GM19372 (cell line): ENCODE results near the gene CHRNA5.

Experiments used
- ATAC-seq: cut with Tn5 transposase; IDR thresholded peaks from one replicate; pipeline ENCODE4 v1.9.1; 2021; ENCODE audit warnings: mild to moderate bottlenecking, low read depth, moderate library complexity; ENCODE audit not compliant: unreplicated experiment

Gene CHRNA5

GRCh38 chr15:78636378-78636859 is 71.1 kb downstream of the CHRNA5 start:
- ATAC-seq: no peak

GRCh38 chr15:78637776-78638435 is 72.6 kb downstream of the CHRNA5 start:
- ATAC-seq: no peak

GRCh38 chr15:78638658-78639314 is 73.5 kb downstream of the CHRNA5 start:
- ATAC-seq: no peak

GRCh38 chr15:78640527-78641101 is 75.3 kb downstream of the CHRNA5 start:
- no peak for ATAC-seq

- no peak for ATAC-seq
Observed at GRCh38 chr15:78641102-78641748, 75.9 kb downstream of the CHRNA5 start, which contains the start of gene CHRNB4. Gene CHRNB4, minus strand, starts transcription at chr15:78641210. Its CDS starts 77 bp downstream, at chr15:78641133.

GRCh38 chr15:78641749-78642275 is 76.5 kb downstream of the CHRNA5 start:
- ATAC-seq: no peak

GRCh38 chr15:78642331-78642730 is 77.0 kb downstream of the CHRNA5 start:
- no peak for ATAC-seq
